Measurements from ENCODE around the gene GALNT2. TPM values are rescaled to one million over a fixed set of nuclear protein-coding genes. Genes with fewer than 3 reads are reported as not detected.
A peak's percentile ranks its signal among the peaks of the same experiment; 100 is the strongest.

Gene GALNT2
- total and polyA plus RNA-seq, 2 of the 13 experiments (the other 11 are each of a cell fraction or from before 2014, with no cell fraction given), result 39.3 to 39.6 TPM

DNA sequence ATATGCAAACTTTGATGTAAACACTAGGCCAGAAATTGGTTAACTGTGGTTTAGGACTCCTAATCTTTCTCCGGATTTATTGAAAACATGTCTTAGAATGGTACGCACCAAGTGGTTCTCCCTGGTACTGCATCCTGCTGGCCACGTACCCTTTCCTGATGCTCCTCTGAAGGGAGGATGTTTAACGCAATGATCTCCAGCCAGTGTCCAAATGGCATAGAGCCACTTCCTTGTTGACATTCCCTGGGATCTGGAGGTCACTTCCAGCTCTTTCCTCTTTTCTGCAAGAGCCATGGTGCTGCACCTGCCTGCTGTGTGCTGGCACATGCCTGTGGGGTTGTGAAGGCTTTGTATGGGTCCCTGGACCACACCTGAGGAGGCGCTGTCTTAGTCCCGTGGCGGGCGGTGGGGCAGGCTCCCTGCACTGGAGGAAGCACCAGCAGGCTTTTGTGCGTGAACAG is 53.9 kb downstream of the GALNT2 start (continued):
- TF ChIP-seq, protein P1, sequence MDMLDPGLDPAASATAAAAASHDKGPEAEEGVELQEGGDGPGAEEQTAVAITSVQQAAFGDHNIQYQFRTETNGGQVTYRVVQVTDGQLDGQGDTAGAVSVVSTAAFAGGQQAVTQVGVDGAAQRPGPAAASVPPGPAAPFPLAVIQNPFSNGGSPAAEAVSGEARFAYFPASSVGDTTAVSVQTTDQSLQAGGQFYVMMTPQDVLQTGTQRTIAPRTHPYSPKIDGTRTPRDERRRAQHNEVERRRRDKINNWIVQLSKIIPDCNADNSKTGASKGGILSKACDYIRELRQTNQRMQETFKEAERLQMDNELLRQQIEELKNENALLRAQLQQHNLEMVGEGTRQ (IDR thresholded peaks at IDR 0.05; ENCODE audit: low read depth, low read length), result no peak
- TF ChIP-seq, protein P1 (CRISPR knock-in tag; IDR thresholded peaks at IDR 0.05; ENCODE audit: borderline replicate concordance), result no peak
- no peak for TF ChIP-seq ZNF3 (CRISPR knock-in tag; IDR thresholded peaks at IDR 0.05)
- TF ChIP-seq, protein P2, sequence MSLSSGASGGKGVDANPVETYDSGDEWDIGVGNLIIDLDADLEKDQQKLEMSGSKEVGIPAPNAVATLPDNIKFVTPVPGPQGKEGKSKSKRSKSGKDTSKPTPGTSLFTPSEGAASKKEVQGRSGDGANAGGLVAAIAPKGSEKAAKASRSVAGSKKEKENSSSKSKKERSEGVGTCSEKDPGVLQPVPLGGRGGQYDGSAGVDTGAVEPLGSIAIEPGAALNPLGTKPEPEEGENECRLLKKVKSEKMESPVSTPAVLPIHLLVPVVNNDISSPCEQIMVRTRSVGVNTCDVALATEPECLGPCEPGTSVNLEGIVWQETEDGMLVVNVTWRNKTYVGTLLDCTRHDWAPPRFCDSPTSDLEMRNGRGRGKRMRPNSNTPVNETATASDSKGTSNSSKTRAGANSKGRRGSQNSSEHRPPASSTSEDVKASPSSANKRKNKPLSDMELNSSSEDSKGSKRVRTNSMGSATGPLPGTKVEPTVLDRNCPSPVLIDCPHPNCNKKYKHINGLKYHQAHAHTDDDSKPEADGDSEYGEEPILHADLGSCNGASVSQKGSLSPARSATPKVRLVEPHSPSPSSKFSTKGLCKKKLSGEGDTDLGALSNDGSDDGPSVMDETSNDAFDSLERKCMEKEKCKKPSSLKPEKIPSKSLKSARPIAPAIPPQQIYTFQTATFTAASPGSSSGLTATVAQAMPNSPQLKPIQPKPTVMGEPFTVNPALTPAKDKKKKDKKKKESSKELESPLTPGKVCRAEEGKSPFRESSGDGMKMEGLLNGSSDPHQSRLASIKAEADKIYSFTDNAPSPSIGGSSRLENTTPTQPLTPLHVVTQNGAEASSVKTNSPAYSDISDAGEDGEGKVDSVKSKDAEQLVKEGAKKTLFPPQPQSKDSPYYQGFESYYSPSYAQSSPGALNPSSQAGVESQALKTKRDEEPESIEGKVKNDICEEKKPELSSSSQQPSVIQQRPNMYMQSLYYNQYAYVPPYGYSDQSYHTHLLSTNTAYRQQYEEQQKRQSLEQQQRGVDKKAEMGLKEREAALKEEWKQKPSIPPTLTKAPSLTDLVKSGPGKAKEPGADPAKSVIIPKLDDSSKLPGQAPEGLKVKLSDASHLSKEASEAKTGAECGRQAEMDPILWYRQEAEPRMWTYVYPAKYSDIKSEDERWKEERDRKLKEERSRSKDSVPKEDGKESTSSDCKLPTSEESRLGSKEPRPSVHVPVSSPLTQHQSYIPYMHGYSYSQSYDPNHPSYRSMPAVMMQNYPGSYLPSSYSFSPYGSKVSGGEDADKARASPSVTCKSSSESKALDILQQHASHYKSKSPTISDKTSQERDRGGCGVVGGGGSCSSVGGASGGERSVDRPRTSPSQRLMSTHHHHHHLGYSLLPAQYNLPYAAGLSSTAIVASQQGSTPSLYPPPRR (CRISPR knock-in tag; IDR thresholded peaks at IDR 0.05; ENCODE audit: borderline replicate concordance), result no peak
- no peak for TF ChIP-seq ZNF225 (CRISPR knock-in tag; IDR thresholded peaks at IDR 0.05)
- no peak for TF ChIP-seq KAT2B (IDR thresholded peaks at IDR 0.05; ENCODE audit: borderline replicate concordance, low read depth, low read length)
- TF ChIP-seq GABPA (IDR thresholded peaks at IDR 0.05; ENCODE audit: low read depth, low read length), result no peak
- TF ChIP-seq GABPA (CRISPR knock-in tag; IDR thresholded peaks at IDR 0.05; ENCODE audit: low read depth), result 0 out of 2 replicates have a peak, but pooled peaks have one; percentile 26
- no peak for TF ChIP-seq ZNF550 (CRISPR knock-in tag; IDR thresholded peaks at IDR 0.05; ENCODE audit: borderline replicate concordance)
- no peak for TF ChIP-seq ZNF256 (CRISPR knock-in tag; conservative IDR thresholded peaks at IDR 0.05)
- TF ChIP-seq, protein P3, sequence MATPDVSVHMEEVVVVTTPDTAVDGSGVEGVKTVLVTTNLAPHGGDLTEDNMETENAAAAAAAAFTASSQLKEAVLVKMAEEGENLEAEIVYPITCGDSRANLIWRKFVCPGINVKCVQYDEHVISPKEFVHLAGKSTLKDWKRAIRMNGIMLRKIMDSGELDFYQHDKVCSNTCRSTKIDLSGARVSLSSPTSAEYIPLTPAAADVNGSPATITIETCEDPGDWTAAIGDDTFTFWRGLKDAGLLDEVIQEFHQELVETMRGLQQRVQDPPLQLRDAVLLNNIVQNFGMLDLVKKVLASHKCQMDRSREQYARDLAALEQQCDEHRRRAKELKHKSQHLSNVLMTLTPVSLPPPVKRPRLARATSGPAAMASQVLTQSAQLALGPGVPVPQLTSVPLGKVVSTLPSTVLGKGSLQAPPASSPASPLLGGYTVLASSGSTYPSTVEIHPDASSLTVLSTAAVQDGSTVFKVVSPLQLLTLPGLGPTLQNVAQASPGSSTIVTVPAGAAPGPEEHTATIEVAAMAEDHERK (CRISPR knock-in tag; IDR thresholded peaks at IDR 0.05; ENCODE audit: low read depth), result no peak
- TF ChIP-seq ZZZ3 (CRISPR knock-in tag; IDR thresholded peaks at IDR 0.05; ENCODE audit: borderline replicate concordance), result no peak
- TF ChIP-seq HDAC6 (IDR thresholded peaks at IDR 0.05; ENCODE audit: low read depth, low read length), result no peak
- TF ChIP-seq GZF1 (CRISPR knock-in tag; IDR thresholded peaks at IDR 0.05), result no peak
- no peak for TF ChIP-seq NCOA5 (CRISPR knock-in tag; IDR thresholded peaks at IDR 0.05)
- TF ChIP-seq, protein P4, sequence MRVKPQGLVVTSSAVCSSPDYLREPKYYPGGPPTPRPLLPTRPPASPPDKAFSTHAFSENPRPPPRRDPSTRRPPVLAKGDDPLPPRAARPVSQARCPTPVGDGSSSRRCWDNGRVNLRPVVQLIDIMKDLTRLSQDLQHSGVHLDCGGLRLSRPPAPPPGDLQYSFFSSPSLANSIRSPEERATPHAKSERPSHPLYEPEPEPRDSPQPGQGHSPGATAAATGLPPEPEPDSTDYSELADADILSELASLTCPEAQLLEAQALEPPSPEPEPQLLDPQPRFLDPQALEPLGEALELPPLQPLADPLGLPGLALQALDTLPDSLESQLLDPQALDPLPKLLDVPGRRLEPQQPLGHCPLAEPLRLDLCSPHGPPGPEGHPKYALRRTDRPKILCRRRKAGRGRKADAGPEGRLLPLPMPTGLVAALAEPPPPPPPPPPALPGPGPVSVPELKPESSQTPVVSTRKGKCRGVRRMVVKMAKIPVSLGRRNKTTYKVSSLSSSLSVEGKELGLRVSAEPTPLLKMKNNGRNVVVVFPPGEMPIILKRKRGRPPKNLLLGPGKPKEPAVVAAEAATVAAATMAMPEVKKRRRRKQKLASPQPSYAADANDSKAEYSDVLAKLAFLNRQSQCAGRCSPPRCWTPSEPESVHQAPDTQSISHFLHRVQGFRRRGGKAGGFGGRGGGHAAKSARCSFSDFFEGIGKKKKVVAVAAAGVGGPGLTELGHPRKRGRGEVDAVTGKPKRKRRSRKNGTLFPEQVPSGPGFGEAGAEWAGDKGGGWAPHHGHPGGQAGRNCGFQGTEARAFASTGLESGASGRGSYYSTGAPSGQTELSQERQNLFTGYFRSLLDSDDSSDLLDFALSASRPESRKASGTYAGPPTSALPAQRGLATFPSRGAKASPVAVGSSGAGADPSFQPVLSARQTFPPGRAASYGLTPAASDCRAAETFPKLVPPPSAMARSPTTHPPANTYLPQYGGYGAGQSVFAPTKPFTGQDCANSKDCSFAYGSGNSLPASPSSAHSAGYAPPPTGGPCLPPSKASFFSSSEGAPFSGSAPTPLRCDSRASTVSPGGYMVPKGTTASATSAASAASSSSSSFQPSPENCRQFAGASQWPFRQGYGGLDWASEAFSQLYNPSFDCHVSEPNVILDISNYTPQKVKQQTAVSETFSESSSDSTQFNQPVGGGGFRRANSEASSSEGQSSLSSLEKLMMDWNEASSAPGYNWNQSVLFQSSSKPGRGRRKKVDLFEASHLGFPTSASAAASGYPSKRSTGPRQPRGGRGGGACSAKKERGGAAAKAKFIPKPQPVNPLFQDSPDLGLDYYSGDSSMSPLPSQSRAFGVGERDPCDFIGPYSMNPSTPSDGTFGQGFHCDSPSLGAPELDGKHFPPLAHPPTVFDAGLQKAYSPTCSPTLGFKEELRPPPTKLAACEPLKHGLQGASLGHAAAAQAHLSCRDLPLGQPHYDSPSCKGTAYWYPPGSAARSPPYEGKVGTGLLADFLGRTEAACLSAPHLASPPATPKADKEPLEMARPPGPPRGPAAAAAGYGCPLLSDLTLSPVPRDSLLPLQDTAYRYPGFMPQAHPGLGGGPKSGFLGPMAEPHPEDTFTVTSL (CRISPR knock-in tag; IDR thresholded peaks at IDR 0.05; ENCODE audit: borderline replicate concordance), result no peak
- TF ChIP-seq RFXANK (CRISPR knock-in tag; IDR thresholded peaks at IDR 0.05), result no peak

Data from HepG2 (cell line).